Ishikawa (cell line): ENCODE measurements around the gene MLYCD.

Experiments used
- CEBPB ChIP-seq: IDR thresholded peaks from 2 replicates; pipeline ENCODE4 v1.6.1; 2012
- CREB1 ChIP-seq: IDR thresholded peaks from 2 replicates; pipeline ENCODE4 v1.6.1; 2012; ENCODE audit warnings: low read depth
- EGR1 ChIP-seq: IDR thresholded peaks from 2 replicates; pipeline ENCODE4 v1.6.1; 2012
- EP300 ChIP-seq: IDR thresholded peaks from 2 replicates; pipeline ENCODE4 v1.6.1; 2012; ENCODE audit warnings: borderline replicate concordance
- FOXM1 ChIP-seq: IDR thresholded peaks from 2 replicates; pipeline ENCODE4 v1.6.1; 2012; ENCODE audit warnings: low read depth, borderline replicate concordance
- MAX ChIP-seq: IDR thresholded peaks from 2 replicates; pipeline ENCODE4 v1.6.1; 2012
- NFIC ChIP-seq: IDR thresholded peaks from 2 replicates; pipeline ENCODE4 v1.6.1; 2012
- TAF1 ChIP-seq: IDR thresholded peaks from 2 replicates; pipeline ENCODE4 v1.6.1; 2012; ENCODE audit warnings: low read depth, mild to moderate bottlenecking
- TCF12 ChIP-seq: IDR thresholded peaks from 2 replicates; pipeline ENCODE4 v1.6.1; 2012; ENCODE audit warnings: low read depth
- YY1 ChIP-seq: IDR thresholded peaks from 2 replicates; pipeline ENCODE4 v1.6.1; 2012; ENCODE audit warnings: low read depth
- ZBTB7A ChIP-seq: IDR thresholded peaks from 2 replicates; pipeline ENCODE4 v1.6.1; 2012; ENCODE audit warnings: low read depth
- TF ChIP-seq, protein P1 (sequence below): IDR thresholded peaks from 2 replicates; pipeline ENCODE4 v1.6.1; 2012; ENCODE audit warnings: low read depth, mild to moderate bottlenecking

DNA sequence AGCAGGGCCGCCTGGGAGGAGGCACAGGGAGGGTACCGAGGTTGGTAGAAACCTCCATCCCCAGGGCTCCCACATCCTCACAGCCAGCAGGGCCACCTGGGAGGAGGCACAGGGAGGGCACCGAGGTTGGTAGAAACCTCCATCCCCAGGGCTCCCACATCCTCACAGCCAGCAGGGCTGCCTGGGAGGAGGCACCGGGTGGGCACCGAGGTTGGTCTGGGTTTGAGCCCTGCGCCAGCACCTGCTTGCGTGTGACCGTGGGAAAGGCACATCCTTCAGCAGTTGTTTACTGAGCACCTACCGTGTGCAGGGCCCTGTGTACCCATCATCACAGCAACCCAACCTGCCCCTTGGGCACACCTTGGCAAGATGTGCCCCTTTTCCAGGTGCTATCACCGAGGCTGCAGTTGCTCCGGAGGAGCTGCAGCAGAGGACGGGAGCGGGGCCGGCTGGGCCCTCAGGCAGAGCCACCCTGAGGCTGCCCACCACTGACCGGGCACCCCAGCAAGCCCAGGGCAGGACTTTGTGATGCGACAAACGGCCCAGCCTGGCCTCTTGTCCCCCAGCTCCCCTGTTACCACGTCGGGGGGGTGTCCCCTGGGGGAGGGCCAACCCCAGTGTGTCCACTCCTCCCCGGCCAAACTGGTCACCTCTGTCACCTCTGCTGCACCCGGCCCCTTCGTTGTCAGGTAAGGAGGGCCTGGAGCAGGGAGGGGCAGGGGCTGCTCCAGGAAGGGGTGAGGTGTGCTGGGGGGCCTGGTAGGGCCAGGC, 32.0 kb downstream of the MLYCD start:
- TF ChIP-seq, protein P1, sequence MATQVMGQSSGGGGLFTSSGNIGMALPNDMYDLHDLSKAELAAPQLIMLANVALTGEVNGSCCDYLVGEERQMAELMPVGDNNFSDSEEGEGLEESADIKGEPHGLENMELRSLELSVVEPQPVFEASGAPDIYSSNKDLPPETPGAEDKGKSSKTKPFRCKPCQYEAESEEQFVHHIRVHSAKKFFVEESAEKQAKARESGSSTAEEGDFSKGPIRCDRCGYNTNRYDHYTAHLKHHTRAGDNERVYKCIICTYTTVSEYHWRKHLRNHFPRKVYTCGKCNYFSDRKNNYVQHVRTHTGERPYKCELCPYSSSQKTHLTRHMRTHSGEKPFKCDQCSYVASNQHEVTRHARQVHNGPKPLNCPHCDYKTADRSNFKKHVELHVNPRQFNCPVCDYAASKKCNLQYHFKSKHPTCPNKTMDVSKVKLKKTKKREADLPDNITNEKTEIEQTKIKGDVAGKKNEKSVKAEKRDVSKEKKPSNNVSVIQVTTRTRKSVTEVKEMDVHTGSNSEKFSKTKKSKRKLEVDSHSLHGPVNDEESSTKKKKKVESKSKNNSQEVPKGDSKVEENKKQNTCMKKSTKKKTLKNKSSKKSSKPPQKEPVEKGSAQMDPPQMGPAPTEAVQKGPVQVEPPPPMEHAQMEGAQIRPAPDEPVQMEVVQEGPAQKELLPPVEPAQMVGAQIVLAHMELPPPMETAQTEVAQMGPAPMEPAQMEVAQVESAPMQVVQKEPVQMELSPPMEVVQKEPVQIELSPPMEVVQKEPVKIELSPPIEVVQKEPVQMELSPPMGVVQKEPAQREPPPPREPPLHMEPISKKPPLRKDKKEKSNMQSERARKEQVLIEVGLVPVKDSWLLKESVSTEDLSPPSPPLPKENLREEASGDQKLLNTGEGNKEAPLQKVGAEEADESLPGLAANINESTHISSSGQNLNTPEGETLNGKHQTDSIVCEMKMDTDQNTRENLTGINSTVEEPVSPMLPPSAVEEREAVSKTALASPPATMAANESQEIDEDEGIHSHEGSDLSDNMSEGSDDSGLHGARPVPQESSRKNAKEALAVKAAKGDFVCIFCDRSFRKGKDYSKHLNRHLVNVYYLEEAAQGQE = no peak
- TF ChIP-seq EP300 (no peak), FOXM1 (no peak), EGR1 (no peak), CEBPB (no peak), YY1 (no peak), CREB1 (no peak), NFIC (no peak), TCF12 (no peak), MAX (no peak), TAF1 (no peak), ZBTB7A (no peak)
